NT2/D1 (cell line): ENCODE data around the gene ARHGAP23.

ENCODE experiments used
- DNase-seq: peaks from one replicate; pipeline ENCODE4 v3.0.0-alpha.2; 2011; ENCODE audit warnings: low read depth, low spot score
- H3K27me3 ChIP-seq: 2 replicates; pipeline ENCODE4 v1.6.0; 2011; ENCODE audit warnings: mild to moderate bottlenecking; ENCODE audit not compliant: insufficient read length, insufficient read depth
- H3K36me3 ChIP-seq: 2 replicates; pipeline ENCODE4 v1.6.1; 2011; ENCODE audit warnings: mild to moderate bottlenecking, low read length, mixed read lengths; ENCODE audit not compliant: insufficient read depth, insufficient read length
- H3K4me1 ChIP-seq: 2 replicates; pipeline ENCODE4 v1.5.1; 2011; ENCODE audit not compliant: insufficient read depth, insufficient read length
- H3K4me3 ChIP-seq: 2 replicates; pipeline ENCODE4 v1.5.1; 2011; ENCODE audit warnings: low read depth; ENCODE audit not compliant: insufficient read length
- H3K9ac ChIP-seq: 2 replicates; pipeline ENCODE4 v1.6.0; 2011; ENCODE audit warnings: low read depth; ENCODE audit not compliant: insufficient read length
- H3K9me3 ChIP-seq: 2 replicates; pipeline ENCODE4 v1.5.1; 2011; ENCODE audit warnings: mild to moderate bottlenecking, low read length; ENCODE audit not compliant: insufficient read depth
- SUZ12 ChIP-seq: IDR thresholded peaks from 2 replicates; pipeline ENCODE4 v1.6.1; 2011; ENCODE audit not compliant: insufficient read length, insufficient read depth; ENCODE audit errors: extremely low read depth
- YY1 ChIP-seq: IDR thresholded peaks from 2 replicates; pipeline ENCODE4 v1.6.1; 2011; ENCODE audit not compliant: insufficient read length, insufficient read depth
- ZNF274 ChIP-seq: IDR thresholded peaks from 2 replicates; pipeline ENCODE4 v1.6.1; 2011; ENCODE audit warnings: mild to moderate bottlenecking, low read depth, low read length

The ARHGAP23 gene, protein sequence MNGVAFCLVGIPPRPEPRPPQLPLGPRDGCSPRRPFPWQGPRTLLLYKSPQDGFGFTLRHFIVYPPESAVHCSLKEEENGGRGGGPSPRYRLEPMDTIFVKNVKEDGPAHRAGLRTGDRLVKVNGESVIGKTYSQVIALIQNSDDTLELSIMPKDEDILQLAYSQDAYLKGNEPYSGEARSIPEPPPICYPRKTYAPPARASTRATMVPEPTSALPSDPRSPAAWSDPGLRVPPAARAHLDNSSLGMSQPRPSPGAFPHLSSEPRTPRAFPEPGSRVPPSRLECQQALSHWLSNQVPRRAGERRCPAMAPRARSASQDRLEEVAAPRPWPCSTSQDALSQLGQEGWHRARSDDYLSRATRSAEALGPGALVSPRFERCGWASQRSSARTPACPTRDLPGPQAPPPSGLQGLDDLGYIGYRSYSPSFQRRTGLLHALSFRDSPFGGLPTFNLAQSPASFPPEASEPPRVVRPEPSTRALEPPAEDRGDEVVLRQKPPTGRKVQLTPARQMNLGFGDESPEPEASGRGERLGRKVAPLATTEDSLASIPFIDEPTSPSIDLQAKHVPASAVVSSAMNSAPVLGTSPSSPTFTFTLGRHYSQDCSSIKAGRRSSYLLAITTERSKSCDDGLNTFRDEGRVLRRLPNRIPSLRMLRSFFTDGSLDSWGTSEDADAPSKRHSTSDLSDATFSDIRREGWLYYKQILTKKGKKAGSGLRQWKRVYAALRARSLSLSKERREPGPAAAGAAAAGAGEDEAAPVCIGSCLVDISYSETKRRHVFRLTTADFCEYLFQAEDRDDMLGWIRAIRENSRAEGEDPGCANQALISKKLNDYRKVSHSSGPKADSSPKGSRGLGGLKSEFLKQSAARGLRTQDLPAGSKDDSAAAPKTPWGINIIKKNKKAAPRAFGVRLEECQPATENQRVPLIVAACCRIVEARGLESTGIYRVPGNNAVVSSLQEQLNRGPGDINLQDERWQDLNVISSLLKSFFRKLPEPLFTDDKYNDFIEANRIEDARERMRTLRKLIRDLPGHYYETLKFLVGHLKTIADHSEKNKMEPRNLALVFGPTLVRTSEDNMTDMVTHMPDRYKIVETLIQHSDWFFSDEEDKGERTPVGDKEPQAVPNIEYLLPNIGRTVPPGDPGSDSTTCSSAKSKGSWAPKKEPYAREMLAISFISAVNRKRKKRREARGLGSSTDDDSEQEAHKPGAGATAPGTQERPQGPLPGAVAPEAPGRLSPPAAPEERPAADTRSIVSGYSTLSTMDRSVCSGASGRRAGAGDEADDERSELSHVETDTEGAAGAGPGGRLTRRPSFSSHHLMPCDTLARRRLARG (N-terminal part only)

DNA sequence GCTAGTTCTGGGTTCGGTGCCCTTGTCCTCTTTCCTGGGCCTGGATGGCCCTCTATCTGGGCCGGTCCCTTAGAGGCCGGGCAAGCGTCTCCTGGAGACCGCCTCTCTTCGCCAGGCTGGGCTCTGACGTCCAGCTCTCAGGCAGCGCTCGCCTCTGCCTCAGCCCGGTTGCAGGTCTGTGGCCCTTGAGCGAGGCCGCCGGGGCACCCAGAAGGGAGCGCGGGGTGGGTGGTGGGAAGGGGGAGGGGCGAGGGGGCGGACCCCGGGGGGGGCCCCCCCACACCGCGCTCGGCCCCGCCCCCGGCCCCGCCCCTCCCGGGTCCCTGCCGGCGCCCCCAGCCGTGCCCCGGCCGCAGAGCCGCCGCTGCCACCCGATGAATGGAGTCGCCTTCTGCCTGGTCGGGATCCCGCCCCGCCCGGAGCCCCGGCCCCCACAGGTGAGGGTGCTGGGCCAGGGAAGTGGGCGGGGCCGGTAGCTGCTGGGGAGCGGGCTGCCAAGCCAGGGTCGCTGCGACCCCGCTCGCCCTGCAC, at the start of gene ARHGAP23:
Gene ARHGAP23 (plus strand): TSS at position 353 of the 531 bp plus-strand sequence. CDS start 22 bp downstream, at position 375.
- TF ChIP-seq ZNF274 (no peak), SUZ12 (no peak)
- no peak for DNase-seq
- Histone ChIP-seq H3K9ac (peak within 1 kb of the TSS; percentile 73), H3K4me3 (peak within 1 kb of the TSS; percentile 62), H3K27me3 (peaks cover 7% of the 10 kb centered on the region), H3K4me1 (peaks cover 23% of the 10 kb centered on the region), H3K36me3 (peaks cover 14% of the 10 kb centered on the region), H3K9me3 (no peaks in the 10 kb centered on the region)

DNA sequence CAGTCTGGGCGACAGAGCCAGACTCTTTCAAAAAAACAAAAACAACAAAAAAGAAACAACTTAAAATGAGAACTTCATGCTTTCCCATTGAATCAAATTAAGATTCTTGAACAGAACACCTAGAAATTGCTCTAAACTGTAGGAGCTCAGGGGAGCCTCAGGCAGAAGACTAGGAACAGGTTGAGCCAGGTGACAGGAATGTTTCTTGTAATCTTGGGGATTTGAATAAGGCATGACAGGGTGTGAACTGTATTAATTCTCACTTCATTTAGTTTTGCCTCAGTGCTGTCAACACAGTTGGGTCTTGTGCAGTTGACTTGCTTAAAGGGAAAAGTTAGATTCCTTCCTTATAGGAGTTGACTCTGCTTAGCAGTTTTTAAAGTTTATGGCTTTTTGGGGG, 48.8 kb upstream of the ARHGAP23 start:
- Histone ChIP-seq H3K4me3 (no peak overlapping the region), H3K27me3 (no peaks in the 10 kb centered on the region), H3K9ac (no peak overlapping the region), H3K36me3 (peaks cover 27% of the 10 kb centered on the region), H3K9me3 (no peaks in the 10 kb centered on the region), H3K4me1 (no peaks in the 10 kb centered on the region)
- no peak for DNase-seq
- TF ChIP-seq YY1 = no peak
- no peak for TF ChIP-seq ZNF274
- TF ChIP-seq SUZ12 = no peak

DNA sequence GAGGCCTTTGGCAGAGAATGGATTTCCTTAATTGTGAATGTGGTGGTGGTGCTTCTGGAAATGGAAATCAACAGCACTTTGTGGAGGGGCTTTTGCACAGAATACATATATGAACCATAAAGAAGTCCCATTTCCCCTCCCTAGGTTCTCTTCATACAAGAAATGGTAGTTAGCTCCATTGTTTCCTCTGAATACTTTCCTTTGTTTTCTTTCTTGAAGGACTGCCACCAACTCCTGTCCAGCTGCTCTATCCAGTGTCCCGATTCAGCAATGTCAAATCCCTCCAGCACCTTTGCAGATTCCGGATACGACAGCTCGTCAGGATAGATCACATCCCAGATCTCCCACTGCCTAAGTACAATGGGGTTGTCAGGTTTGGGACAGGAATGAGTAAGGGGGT, 33.2 kb upstream of the ARHGAP23 start:
- Histone ChIP-seq H3K9me3 (no peaks in the 10 kb centered on the region), H3K4me3 (no peak overlapping the region), H3K36me3 (peaks cover 50% of the 10 kb centered on the region), H3K27me3 (no peaks in the 10 kb centered on the region), H3K4me1 (no peaks in the 10 kb centered on the region), H3K9ac (no peak overlapping the region)
- DNase-seq = no peak
- TF ChIP-seq SUZ12 = no peak
- no peak for TF ChIP-seq ZNF274
- no peak for TF ChIP-seq YY1

DNA sequence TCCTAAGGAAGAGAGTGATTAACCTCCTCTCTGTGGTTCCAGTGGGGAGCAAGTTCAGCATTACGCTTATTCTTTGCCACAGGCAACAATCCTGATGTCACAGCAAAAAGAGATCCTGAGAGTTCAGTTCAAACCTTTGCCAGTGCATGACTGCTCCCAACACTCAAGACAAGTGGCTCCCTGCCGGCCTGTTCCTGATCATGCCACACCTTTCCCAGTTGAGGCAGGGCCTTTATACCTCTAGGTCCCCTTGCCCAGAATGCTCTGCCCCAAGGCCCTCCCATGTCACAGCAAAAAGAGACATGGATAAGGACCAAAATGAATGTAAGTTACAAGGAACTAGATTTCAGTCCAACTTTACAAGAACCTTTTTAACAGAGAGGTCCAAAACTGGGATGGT, 31.0 kb upstream of the ARHGAP23 start:
- H3K4me3 ChIP-seq = no peak overlapping the region
- H3K9me3 ChIP-seq = no peaks in the 10 kb centered on the region
- H3K36me3 ChIP-seq = peaks cover 69% of the 10 kb centered on the region
- no peak overlapping the region for H3K9ac ChIP-seq
- no peak for DNase-seq
- H3K4me1 ChIP-seq = no peaks in the 10 kb centered on the region
- no peaks in the 10 kb centered on the region for H3K27me3 ChIP-seq
- TF ChIP-seq YY1 (no peak), SUZ12 (no peak), ZNF274 (no peak)

DNA sequence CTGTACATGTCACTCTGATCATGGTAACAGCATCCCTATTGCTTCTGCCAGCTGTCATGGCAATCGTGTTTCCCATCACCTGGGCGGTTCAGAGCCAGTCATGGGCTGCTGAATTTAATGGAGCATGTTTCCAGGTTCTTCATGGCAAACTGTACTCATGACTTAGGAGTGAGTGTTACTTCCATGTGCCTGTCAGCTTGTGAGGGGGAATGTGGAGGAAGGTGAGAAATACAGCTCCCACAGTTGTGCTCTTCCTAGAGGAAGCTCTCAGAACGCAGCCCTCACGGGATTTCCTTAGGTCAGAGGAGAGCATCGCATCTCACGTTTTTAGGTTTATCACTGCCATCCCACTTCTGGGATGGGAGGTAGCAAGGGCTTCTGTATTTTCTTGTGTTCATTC, 28.0 kb upstream of the ARHGAP23 start:
- H3K4me3 ChIP-seq = no peak overlapping the region
- H3K9me3 ChIP-seq = no peaks in the 10 kb centered on the region
- H3K36me3 ChIP-seq = peaks cover 63% of the 10 kb centered on the region
- H3K4me1 ChIP-seq = peaks cover 11% of the 10 kb centered on the region
- H3K27me3 ChIP-seq = no peaks in the 10 kb centered on the region
- no peak overlapping the region for H3K9ac ChIP-seq
- no peak for DNase-seq
- no peak for TF ChIP-seq YY1
- TF ChIP-seq SUZ12 = no peak
- no peak for TF ChIP-seq ZNF274

DNA sequence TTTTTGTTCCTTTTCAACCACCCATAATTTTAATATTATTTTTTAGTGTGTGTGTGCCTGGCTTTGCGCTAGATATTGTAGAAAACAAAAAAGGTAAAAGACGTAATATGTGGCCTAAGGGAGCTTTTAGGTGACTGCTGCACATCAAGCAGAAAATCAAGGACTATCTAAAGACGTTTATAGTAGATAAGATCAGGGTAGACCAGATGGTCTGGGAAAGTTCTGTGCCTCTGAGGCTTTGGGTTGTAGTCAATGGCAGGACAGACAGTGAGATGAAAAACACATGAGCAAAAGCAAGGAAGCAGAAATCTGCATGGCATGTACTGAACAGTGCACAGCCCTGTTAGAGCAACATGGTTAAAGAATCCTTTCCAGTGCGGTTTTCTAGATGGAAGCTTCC, 26.8 kb upstream of the ARHGAP23 start:
- no peak for TF ChIP-seq ZNF274
- TF ChIP-seq YY1 = no peak
- no peak for TF ChIP-seq SUZ12
- Histone ChIP-seq H3K4me1 (peaks cover 11% of the 10 kb centered on the region), H3K36me3 (peaks cover 51% of the 10 kb centered on the region), H3K4me3 (no peak overlapping the region), H3K27me3 (no peaks in the 10 kb centered on the region), H3K9ac (no peak overlapping the region), H3K9me3 (no peaks in the 10 kb centered on the region)
- no peak for DNase-seq
